ENCODE measurements around the gene TMEM74B.

TMEM74B gene

GRCh38 chr20:1212023-1212422 is 27.2 kb upstream of the TMEM74B start:
- TF ChIP-seq GATA1 (IDR thresholded peaks at IDR 0.05; ENCODE audit: low read depth, low read length) (no peak), POLR2A (IDR thresholded peaks at IDR 0.05; ENCODE audit: low read length) (no peak)
- peak; percentile 75 to 89 for DNase-seq

GRCh38 chr20:1210501-1210900 is 25.7 kb upstream of the TMEM74B start:
- TF ChIP-seq GATA1 (IDR thresholded peaks at IDR 0.05; ENCODE audit: low read depth, low read length): no peak
- DNase-seq: no peak

- TF ChIP-seq GATA1 (IDR thresholded peaks at IDR 0.05; ENCODE audit: low read depth, low read length) (no peak), POLR2A (IDR thresholded peaks at IDR 0.05; ENCODE audit: low read length) (no peak)
- DNase-seq: no peak
Observed at GRCh38 chr20:1209447-1210387, 24.9 kb upstream of the TMEM74B start.

- DNase-seq: no peak
- no peak for TF ChIP-seq GATA1 (IDR thresholded peaks at IDR 0.05; ENCODE audit: low read depth, low read length)
- TF ChIP-seq POLR2A (IDR thresholded peaks at IDR 0.05; ENCODE audit: low read length): no peak
Observed at GRCh38 chr20:1207293-1207878, 22.6 kb upstream of the TMEM74B start.

GRCh38 chr20:1206366-1207148 is 21.8 kb upstream of the TMEM74B start:
- DNase-seq: no peak
- TF ChIP-seq GATA1 (IDR thresholded peaks at IDR 0.05; ENCODE audit: low read depth, low read length) (no peak), POLR2A (IDR thresholded peaks at IDR 0.05; ENCODE audit: low read length) (no peak)

GRCh38 chr20:1205802-1206201 is 21.0 kb upstream of the TMEM74B start:
- DNase-seq: no peak
- TF ChIP-seq POLR2A (IDR thresholded peaks at IDR 0.05; ENCODE audit: low read length): no peak
- TF ChIP-seq GATA1 (IDR thresholded peaks at IDR 0.05; ENCODE audit: low read depth, low read length): no peak

GRCh38 chr20:1204576-1204975 is 19.8 kb upstream of the TMEM74B start:
- TF ChIP-seq POLR2A (IDR thresholded peaks at IDR 0.05; ENCODE audit: low read length): no peak
- no peak for TF ChIP-seq GATA1 (IDR thresholded peaks at IDR 0.05; ENCODE audit: low read depth, low read length)

GRCh38 chr20:1204113-1204512 is 19.3 kb upstream of the TMEM74B start:
- TF ChIP-seq POLR2A (IDR thresholded peaks at IDR 0.05; ENCODE audit: low read length) (no peak), GATA1 (IDR thresholded peaks at IDR 0.05; ENCODE audit: low read depth, low read length) (no peak)
- no peak for DNase-seq

More at GRCh38 chr20:1204576-1204975, 19.8 kb upstream of the TMEM74B start:
- DNase-seq: no peak

GRCh38 chr20:1203630-1204029 is 18.8 kb upstream of the TMEM74B start:
- no peak for TF ChIP-seq GATA1 (IDR thresholded peaks at IDR 0.05; ENCODE audit: low read depth, low read length)
- no peak for TF ChIP-seq POLR2A (IDR thresholded peaks at IDR 0.05; ENCODE audit: low read length)
- no peak for DNase-seq

- no peak for DNase-seq
- TF ChIP-seq GATA1 (IDR thresholded peaks at IDR 0.05; ENCODE audit: low read depth, low read length) (no peak), POLR2A (IDR thresholded peaks at IDR 0.05; ENCODE audit: low read length) (no peak)
Observed at GRCh38 chr20:1202762-1203504, 18.2 kb upstream of the TMEM74B start, which contains the start of gene C20orf202. C20orf202 (plus strand) TSS chr20:1203454; CDS start chr20:1203586, 132 bp downstream.

- TF ChIP-seq POLR2A (IDR thresholded peaks at IDR 0.05; ENCODE audit: low read length): no peak
- TF ChIP-seq GATA1 (IDR thresholded peaks at IDR 0.05; ENCODE audit: low read depth, low read length): no peak
- no peak for DNase-seq
Observed at GRCh38 chr20:1199964-1200363, 15.2 kb upstream of the TMEM74B start.

- DNase-seq: no peak
- no peak for TF ChIP-seq POLR2A (IDR thresholded peaks at IDR 0.05; ENCODE audit: low read length)
- no peak for TF ChIP-seq GATA1 (IDR thresholded peaks at IDR 0.05; ENCODE audit: low read depth, low read length)
Observed at GRCh38 chr20:1199212-1199873, 14.6 kb upstream of the TMEM74B start.

GRCh38 chr20:1198751-1199150 is 14.0 kb upstream of the TMEM74B start:
- TF ChIP-seq GATA1 (IDR thresholded peaks at IDR 0.05; ENCODE audit: low read depth, low read length): no peak
- no peak for TF ChIP-seq POLR2A (IDR thresholded peaks at IDR 0.05; ENCODE audit: low read length)
- no peak for DNase-seq

Data from erythroblast (primary cell).